Stimulated activated CD8-positive, alpha-beta memory T cell treated with anti-CD3 and anti-CD28 coated beads, Interleukin-7, amount 100 ng/mL, for 24 hours (primary cell): ENCODE data around the gene GRPR.
"Not testable (repeated sequence)": the region's sequence is repeated elsewhere in the genome, so short reads cannot be mapped to it uniquely, and the experiment has no call there.

Source experiments
- DNase-seq: peaks from one replicate; pipeline ENCODE4 v3.0.0-alpha.2; 2020; ENCODE audit warnings: low read depth

GRPR gene

DNA sequence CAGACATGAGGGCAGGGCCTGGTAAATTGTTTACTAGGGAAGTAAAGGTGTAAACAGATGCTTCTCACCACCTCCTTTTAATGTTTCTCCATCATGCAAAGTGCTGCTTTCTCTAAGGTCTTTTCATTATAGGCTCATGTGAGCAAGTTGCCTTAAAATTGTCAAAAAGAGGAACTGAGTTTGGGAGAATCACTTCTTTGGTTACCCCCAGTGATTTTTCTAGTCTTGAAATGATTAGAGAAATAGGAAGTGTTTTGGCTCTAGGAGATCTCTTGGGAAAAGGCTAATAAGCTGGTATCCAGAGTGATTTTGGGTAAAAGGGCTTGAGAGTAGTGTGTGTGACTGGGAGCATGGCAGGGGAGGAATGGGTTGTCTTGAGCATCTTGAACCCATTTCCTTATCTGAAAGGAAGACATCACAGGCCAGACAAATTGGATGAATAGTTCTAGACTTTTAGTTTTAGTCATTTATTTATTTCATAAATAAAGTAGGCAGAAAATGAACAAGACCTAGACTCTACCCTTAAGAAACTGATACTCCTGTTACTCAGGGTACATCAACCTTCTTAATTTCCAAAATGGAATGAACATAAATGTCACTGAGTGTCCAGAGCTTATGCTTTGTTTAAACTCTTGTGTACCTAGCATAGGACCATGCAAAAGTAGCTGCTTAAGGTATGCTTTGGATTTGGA is 14.2 kb downstream of the GRPR start:
- no peak for DNase-seq

DNA sequence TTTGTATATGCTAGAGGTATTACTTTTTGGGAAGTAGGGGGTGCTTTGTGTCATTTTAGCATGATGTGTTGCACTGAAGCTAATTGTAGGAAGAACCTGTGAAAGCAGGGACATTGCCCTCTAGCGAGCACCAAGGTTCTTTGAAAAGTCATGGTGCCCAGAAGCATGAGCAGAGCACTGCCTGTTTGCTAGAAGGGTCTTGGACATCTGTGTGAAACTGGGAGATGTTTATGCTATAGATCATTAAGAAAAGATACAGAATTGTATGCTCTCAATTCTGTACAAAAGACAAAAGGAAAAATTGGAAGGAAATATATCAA is 14.7 kb downstream of the GRPR start:
- DNase-seq, result no peak

DNA sequence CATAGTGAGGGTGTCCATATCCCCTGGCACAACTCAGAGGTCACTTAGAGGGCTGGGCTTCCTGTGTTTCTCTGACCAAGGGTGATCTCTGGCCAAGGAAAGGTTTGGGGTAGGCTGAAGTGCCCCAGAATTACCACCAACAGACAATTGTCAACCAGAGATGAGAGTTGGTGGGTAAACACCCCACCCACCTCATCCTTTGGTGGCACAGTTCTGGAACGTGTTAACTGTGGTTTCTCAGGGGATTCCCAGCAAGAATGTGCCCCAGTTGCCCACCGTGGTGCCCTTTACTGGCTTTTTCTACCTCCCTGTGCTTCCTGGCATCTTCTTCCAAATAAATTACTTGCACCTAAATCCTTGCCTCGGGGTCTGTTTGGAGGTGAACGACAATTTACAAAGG is 17.1 kb downstream of the GRPR start:
- no peak for DNase-seq

DNA sequence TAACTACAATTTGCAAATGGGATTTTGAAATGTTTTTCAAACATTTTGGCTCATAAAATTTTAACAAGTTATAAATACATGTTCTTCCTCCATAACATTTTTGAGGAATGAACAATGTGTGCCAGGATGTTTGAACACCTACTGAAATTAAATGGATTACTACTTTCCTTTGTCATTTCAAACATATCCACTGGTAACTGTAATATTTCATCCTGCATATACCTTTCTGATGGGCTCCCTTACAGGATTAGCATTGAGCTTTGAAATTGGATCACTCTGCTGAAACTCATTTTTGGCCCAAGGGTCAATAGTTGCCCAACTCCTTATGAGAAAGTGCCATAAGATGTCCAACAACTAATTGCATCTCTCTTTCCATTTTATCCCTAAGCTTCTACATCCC is 17.6 kb downstream of the GRPR start:
- DNase-seq, result no peak

DNA sequence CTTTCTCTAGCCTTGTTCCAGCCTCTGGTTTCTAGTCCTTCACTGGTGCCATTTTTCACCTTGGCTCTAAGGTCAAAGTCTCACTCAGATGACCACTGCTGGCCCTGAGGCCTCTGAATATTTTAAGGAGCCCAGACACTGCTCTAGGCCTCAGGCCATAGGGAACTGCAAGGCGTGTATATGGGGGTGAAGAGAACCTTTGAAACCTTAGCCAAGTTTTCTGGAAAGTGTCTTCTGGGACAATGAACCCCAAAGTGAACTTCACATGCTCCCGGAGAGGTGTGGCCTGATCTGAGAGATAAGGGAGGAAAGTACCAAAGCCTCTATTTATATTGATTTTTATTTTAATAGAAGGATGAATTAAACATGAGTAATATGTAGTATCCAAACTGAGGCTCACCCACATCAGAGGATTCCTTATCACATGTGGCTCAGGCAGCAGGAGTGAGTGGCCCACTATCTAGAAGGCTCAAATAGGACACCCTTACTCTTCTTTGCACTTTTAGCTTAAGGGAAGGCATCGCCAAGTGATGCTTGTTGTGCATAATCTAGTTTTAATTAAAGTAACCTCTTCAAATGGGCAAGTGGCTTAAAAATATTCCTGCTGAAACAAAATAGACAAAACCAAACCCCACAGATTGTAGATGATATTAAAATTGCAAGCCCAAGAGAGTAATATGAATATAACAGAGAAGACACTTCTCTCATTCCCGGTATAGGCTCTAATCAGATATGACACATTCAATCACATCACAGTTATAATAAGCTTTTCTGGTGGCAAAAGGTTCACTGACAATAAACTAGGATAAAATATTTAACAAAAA is 18.3 kb downstream of the GRPR start:
- no peak for DNase-seq

DNA sequence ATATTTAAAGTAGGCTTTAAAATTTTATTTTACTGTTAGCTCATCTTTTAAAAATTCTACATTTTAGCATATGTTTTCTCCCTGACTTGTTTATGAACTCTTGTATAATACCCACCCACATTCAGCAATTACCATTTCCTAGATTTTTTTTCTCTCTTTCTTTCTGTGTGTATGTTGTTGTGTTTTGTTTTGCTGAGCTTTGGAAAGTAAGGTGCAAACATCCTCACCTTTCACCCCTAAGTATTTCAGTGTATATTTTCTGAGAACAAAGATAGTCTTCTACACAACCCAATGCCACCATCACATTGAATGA is 18.8 kb downstream of the GRPR start:
- no peak for DNase-seq

DNA sequence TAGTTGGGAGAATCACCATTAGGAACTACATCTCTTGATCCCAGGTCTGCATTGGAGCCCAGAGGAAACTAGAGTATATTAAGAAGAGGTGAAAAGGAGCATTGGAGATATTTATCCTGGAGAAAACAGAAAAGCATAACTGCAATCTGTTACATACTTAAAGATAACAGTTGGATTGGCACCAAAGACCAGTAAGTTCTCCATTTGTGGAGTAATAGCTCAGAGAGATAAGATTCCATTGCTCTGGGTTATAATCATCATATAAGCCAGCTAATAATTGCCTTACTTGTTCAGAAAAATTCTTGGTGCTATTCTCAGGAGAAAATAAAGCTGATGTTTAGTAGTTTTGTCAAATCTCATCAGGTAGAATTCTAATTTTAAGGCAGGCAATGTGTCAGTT is 20.6 kb downstream of the GRPR start:
- no peak for DNase-seq

DNA sequence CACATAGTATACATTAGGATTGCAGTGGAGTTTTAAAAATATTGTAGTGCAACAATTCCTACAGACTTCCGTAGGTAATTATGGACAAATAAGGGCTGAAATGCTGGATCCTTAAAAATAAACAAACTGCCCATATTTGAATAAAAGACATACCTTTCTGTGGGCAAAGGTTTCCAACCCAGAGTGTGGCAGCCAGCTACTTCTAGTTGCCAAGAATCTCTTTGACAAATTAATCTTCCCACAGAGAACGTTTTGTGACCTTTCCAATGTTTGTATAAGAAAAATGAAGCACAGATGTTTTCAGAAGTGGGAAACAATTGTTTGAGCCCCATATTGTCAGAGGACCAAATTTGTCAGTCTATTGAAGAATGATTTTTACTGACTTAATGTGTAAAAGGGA is 21.1 kb downstream of the GRPR start:
- no peak for DNase-seq

DNA sequence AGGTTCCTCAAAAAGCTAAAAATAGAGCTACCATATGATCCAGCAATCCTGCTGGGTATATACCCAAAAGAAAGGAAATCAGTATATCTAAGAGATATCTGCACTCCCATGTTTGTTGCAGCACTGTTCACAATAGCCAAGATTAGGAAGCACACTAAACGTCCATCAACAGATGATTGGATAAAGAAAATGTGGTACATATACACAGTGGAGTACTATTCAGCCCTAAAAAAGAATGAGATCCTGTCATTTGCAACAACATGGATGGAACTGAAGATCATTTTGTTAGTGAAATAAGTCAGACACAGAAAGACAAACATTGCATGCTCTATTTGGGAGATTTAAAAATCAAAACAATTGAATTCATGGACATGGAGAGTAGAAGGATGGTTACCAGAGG is 21.7 kb downstream of the GRPR start:
- DNase-seq, result not testable (repeated sequence)

DNA sequence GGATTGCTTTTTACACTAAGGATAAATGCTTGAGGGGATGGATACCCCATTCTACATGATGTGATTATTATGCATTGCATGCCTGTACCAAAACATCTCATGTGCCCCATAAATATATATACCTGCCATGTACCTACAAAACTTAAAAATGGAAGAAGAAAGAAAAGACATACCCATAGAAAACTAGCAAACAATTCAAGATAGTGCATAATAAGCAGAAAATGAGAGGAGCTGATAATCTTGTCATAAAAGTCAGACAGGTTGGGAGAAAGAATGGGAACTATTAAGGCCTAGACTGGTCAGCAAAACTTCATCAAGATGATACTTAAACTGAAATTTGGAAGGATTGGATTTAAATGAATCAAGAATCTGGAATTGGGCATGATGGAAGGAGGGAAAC is 22.3 kb downstream of the GRPR start:
- DNase-seq, result no peak

DNA sequence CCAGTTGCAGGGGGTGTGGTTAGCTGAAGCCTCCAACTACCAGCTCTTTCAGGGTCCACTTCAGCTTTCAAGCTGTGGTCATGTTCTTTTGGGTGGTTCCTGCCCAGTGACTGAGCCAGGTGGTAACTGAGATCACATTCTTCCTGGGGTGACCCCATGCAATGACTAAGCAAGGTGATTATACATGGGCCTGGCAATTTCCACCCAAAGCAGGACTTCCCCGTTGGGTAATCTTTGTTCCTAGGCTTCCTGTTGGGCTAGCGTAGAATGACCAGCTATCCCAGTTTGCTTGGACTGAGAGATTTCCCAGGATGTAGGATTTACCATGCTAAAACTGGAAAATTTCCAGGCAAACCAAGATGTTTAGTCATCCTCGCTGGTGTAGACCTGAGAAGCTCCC is 25.5 kb downstream of the GRPR start:
- no peak for DNase-seq

DNA sequence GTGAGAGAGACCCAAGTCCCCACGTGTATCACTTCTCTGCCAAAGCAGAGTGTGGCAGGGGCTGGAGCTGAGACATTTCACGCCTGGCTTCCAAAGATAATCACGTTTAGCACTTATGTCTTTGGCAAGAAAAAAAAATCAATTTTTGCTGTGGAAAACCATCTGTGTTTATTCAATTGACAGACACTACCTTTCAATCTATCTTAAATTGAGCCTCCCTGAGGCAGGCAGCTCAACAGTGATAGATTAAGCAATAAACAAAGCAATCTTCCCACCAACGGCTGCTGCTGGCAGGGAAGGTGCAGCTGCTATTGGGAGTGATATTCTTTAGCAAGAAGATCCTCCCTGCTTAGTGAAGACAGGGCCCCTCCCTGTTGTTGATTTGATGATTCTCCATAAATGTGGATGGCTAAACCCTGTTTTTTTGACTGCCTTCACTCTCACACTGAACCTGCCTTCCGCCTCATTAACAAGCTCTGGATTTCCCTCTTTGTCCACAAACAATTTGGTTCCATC is 32.3 kb downstream of the GRPR start:
- DNase-seq, result no peak

DNA sequence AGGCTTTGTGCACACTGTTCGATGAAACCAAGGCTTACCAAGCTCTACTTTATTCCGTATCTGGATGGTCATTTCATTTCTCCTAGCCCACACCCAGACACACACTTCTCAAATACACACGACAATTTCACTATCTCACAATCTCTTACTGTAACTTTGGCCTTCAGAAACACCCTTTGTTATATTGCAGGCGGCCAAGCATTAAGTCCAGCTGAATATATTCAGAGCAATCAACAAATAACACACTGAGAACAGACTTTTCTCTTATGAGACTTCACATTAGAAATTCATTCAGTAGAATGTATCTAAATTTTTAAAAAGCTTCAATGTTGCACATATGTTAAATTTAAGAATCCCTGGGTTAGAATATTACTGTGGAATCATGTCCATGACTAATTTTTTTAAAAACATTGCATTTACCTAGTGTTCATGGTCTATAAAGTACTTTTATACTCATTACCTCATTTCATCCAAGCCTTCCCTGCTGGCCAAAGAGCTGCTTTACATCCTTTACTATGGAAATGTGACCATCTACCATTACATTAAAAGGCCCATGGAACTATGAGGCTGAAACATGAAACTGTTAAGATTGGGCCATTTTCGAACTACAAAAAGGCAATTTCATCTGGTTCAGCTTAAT is 33.4 kb downstream of the GRPR start:
- no peak for DNase-seq

DNA sequence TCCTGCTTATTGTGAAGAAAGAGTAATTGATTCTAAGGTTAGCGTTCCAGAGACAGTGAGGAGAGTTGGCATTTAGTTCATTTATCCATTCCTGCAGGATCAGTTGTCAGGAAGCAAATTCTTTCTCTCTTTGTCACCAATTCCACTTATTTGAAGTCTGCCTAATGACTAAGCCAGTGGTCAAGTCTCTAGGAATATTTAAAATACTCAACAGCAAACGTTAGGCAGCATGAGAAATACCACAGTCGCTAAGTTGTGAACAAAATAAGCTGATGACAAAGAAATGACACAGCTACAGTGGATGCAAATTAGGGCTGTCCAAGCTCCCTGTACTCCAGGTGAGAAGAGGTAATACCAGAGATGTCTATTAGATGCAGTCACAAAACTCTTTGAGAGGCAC is 37.4 kb downstream of the GRPR start:
- no peak for DNase-seq

DNA sequence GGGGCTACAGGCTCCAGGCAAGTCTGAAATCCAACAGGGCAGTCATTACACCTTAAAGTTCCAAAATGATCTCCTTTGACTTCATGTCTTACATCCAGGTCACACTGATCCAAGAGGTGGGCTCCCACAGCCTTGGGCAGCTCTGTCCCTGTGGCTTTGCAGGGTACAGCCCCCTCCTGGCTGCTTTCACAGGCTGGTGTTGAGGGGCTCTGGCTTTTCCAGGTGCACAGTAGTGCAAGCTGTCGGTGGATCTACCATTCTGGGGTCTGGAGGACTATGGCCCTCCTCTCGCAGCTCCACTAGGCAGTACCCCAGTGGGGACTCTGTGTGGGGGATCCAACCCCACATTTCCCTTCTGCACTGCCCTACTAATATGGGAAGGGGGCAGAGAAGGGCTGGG is 37.8 kb downstream of the GRPR start:
- not testable (repeated sequence) for DNase-seq

DNA sequence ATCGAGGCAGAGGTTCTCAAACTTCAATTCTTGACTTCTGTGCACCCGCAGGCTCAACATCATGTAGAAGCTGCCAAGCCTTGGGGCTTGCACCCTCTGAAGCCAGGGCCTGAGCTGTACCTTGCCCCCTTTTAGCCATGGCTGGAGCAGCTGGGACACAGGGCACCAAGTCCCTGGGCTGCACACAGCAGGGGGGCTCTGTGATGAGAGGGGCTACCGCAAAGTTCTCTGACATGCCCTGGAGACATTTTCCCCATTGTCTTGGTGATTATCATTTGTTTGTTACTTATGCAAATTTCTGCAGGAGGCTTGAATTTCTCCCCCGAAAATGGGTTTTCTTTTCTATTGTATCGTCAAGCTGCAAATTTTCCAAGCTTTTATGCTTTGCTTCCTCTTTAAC is 39.0 kb downstream of the GRPR start:
- no peak for DNase-seq

DNA sequence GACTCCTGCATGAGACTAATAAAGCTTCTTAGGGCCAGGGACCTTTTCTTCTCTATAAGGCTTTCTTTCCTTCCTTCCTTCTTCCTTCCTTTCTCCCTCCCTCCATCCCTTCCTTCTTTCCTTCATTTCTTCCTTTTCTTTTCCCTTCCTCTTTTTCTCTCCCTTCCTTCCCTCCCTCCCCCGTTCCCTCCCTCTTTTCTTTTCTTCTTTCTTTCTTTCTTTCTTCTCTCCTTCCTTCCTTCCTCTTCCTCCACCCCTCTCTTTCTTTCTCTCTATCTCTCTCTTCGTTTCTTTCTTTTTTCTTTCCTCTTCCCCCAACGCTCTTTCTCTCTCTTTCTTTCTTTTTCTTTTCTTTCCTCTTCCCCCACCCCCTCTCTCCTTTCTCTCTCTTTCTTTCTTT is 41.4 kb downstream of the GRPR start:
- no peak for DNase-seq

DNA sequence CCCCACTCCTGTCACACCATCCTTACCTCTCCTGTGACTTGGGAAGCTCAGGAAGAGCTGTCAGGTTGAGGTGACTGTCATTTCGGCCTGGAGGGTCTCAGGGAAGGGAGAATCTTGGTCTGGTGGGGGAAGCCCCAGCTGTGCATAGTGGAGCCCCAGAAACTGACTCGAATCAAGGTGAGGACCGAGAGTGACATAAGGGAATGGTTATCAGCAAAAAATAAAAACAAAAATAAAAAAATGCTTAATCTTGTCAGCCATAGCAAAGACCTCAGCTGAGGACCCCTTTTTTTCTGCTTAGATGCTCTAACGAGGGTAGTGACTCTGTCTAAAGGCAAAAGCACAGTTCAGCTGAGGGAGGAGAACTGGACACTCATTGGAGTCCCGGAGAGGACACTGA is 43.8 kb downstream of the GRPR start, which contains the start of gene MAGEB17:
MAGEB17 (plus strand) TSS at position 301 of the 400 bp plus-strand sequence. CDS start 2,902 bp downstream, outside the sequence.
- DNase-seq, result no peak

DNA sequence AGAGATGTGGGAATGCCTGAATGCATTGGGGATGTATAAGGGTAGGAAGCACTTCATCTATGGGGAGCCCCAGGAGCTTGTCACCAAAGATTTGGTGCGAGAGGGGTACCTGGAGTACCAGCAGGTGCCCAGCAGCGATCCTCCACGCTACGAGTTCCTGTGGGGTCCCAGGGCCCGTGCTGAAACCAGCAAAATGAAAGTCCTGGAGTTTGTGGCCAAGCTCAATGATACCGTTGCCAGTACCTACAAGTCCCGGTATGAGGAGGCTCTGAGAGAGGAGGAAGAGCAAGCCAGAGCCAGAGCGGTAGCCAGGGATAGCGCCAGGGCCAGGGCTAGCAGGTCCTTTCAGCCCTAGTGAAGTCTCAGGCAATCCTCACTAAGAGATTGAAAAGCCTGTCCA is 47.7 kb downstream of the GRPR start:
- DNase-seq, result no peak

DNA sequence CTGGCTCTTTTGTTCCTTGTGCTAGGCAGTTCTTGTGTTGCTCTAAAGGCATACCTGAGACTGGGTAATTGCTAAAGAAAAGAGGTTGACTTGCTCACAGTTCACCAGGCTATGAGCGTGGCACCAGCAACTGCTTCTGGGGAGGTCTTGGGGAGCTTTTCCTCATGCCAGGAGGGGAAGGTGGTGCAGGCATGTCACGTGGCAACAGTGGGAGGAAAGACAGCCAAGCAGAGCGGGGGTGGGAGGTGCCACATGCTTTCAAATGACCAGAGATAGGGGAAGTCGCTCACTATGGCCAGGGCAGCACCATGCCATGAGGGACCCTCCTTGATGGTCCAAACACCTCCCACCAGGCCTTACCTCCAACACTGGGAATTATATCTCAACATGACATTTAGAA is 48.6 kb downstream of the GRPR start:
- DNase-seq, result no peak

DNA sequence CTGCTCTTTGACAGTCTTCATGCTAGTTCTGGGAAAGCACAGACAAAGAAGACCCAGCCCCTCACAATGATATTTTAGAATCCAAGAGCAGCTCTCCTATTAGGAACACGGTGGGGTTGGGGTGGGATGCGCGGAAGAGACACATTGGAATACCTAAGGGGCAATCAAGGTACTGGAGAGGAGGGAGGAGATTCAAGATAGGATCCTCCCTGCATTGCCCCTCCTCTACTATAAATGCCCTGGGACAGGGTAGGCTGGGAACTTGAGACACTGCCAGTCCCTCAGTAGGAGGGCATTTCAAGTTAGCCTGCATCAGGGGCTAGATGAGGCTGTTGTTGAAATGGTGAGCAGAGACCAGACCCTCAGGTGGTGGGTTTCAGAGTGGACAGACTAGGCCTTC is 49.0 kb downstream of the GRPR start:
- DNase-seq, result no peak

DNA sequence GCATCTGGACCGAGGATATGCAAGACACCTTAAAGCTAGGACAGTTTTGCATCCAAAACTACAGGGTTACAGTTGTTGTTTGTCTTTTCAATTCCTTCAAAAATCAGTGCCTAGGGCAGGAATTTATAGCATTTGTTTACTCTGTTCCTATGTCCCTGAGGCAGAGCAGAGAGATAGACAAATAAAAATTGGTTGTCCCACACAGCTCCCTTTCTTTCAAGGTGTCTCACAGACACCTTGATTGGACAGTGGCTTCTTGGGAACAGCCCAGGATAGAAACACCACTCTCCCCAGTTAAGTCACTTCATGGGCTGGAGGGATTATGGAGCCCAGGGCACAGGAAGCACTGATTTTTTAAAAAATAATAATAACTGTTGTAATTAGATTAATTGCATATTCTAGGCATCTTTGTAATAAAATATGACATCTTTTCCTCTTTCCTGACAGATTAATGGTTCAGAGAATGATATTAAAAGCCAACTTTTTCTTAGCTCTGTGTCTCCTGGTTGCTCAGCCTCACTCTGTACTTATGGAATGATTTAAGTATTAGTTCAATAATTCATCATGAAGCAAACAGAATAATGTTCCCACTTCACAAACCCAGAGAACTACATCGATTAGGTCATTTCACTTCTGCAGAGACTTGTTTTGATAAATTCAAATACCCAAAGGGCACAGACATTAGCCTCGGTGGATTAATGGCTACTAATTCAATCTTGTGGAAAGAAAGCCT is 52.1 kb downstream of the GRPR start:
- no peak for DNase-seq

DNA sequence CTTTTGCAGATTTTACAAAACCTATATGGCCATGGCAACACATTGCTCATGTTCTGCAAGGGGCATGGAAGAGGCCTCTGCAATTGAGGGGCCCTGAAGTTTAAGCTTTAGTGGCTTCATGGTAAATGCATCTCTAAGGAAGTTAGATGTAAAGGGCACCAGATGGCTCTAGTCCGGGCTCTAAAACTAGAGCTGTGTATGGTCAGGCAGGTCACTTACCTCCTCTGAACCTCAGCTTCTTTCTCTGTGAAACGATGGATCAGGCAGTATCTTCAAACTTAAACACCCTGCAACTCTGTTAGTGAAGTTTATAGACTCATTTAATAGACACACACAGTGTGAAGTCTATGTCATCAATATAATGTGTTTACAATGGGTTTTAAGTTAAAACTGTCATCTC is 53.9 kb downstream of the GRPR start:
- no peak for DNase-seq
